Gastrocnemius medialis (tissue), 4 donors: ENCODE results near the gene KCNJ4.

Experiments used
- CTCF ChIP-seq, 5 experiments: fragments of 450-650 bp in 3 of 5; fragments of 200-600 bp in 2 of 5; sonication (generic) in 2 of 5; IDR thresholded peaks in 4 of 5; conservative IDR thresholded peaks in 1 of 5; 1 replicate in 4 of 5; 2 replicates in 1 of 5; pipeline ENCODE4 v1.5.1; 2016 to 2019; ENCODE audit warnings: antibody characterized with exemption in 5 of 5, mild to moderate bottlenecking in 3 of 5, moderate library complexity in 3 of 5
- POLR2A ChIP-seq, 2 donors: fragments of 450-650 bp; IDR thresholded peaks; one replicate each; pipeline ENCODE4 v1.6.1; 2017; ENCODE audit warnings: antibody characterized with exemption in 2 of 2, mild to moderate bottlenecking in 2 of 2, moderate library complexity in 2 of 2

DNA sequence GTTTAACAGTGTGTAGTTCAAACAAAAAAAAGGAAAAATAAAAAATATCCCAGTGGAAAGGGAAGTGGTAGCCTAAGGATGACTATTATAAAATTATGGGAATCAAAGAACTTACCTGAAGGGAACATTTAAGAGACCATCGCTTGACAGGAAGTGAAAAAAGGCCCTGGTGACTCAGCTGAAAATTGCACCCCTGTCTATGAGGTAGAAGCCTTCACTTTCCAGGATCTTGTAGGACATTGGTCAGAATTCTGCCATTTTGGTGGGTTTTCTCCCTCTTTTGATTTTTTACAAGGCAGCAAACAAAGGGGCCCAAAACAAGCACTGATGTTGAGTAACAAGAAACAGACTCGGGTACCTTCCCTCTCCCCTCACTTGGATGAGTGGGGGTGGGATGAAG, 35.5 kb upstream of the KCNJ4 start:
- no peak for TF ChIP-seq CTCF (IDR thresholded peaks at IDR 0.05 in 4 of 5, conservative IDR thresholded peaks at IDR 0.05 in 1 of 5)
- no peak for TF ChIP-seq POLR2A (IDR thresholded peaks at IDR 0.05)
